GDM1 (cell line): Measurements from ENCODE around the gene CYSLTR2.

ENCODE experiments used
- DNase-seq: peaks from one replicate; lab custom pipeline; 2025; lab: John Stamatoyannopoulos, UW

Gene CYSLTR2

GRCh38 chr13:48739386-48739964, 85.7 kb downstream of the CYSLTR2 start:
- no peak for DNase-seq

DNA sequence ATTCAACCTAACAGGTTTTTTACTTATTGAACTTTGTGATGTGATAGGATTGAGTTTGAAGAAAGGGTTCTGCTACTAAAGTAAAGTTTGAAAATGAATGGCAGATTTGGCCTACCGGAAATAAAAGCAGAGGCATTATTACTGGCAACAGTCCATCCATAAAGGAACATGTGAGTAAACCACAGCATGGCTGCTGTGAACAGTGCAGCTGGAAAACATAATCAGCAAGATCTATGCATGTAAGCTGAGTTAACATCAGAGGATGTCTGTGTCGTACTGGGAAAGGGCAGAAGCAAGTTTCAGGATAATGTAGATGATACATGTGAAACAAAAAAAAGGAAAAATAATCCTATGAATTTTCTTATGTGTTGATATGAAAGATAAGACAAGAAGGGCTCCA, 87.6 kb downstream of the CYSLTR2 start:
- no peak for DNase-seq

GRCh38 chr13:48746821-48747220, 93.1 kb downstream of the CYSLTR2 start:
- no peak for DNase-seq

DNA sequence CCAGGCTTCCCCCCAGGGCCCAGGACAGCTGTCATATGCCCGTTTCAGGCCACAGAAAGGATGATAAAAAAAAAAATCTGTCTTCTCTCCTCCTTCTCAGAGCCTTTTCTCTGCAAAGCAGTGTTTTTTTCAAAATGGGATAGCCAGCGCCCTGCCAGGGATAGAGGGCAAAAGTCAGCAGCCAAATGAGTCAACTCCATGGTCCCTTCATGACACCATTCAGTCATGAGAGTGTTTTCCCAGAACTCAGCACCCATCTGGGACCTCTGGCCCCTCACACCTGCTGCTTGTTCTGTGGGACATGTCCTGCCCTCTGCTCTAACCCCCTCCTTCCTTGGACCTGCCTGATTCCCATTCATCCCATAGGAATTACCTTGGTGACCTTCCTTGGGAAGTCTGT, 95.0 kb downstream of the CYSLTR2 start:
- no peak for DNase-seq

- no peak for DNase-seq
Observed at GRCh38 chr13:48749144-48749543, 95.4 kb downstream of the CYSLTR2 start.

- no peak for DNase-seq
Observed at GRCh38 chr13:48749699-48750473, 96.2 kb downstream of the CYSLTR2 start.

DNA sequence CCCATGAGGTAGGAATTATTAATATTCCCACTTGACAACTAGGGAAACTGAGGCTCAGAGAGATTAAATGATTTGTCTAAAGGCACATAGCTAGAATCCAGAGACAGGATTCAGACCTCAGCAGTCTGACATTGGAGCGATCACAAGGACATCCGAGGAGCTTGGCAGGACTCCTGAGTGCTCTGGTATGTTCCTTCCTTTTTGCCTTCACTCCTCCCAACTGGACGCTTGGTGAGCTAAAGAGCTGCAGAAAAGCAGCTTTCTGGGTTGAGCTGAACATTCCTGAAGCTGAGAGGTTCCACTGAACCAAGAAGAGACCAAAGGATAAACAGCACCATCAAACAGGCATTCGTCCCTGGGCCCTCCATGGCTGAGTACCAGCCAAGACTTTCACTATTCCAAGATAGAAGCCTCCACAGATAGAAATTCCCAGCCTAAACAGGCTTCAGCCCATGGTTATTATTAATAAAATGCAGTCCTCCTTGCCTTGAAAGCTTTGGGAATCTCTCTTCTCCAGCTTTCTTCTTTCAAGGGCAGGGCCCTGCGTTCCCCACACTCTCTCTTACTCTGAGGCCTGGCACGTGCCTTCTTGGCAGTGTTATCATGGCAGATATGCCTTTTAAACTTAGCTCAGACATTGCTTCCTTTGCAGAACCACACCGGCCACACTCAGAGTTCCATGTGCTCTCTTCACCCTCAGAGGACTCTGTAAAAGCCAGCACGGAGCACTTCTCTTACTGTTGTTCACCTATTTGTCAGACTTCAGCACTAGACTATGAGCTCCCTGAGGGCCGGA, 97.1 kb downstream of the CYSLTR2 start:
- no peak for DNase-seq

DNA sequence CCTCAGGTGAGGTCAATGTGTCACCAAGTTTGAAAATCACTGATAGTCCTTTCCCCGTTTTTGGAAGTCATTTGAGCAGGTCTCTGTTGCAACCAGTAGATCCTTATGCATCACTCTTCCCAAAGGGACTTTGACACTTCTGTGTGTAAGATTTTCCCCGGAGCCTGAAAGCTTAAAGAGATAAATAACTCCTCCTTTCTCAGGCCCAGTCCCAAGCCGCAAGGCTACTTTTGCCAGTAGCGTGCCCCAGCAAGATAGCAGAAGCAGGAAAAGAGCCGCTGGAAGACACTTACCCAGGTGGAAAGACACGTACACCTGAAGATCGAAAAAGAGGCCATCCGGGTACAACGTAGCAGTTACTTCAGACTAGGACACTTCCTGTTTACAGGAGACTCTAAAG, 106.9 kb downstream of the CYSLTR2 start:
- DNase-seq = no peak
